Immature natural killer cell (primary cell): ENCODE results near the gene NOXO1. TPM values are rescaled to one million over a fixed set of nuclear protein-coding genes. Genes with fewer than 3 reads are reported as not detected.
"Not testable (repeated sequence)": the region's sequence is repeated elsewhere in the genome, so short reads cannot be mapped to it uniquely, and the experiment has no call there.

Experiments used
- DNase-seq, 3 donors: peaks; one replicate each; pipeline ENCODE4 v3.0.0; 2022; ENCODE audit warnings: mixed read lengths in 1 of 3
- H3K27ac Mint-ChIP-seq, 6 donors: one replicate each; pipeline ENCODE4 v1.8.0; 2020; ENCODE audit warnings: mixed read lengths in 6 of 6, mild to moderate bottlenecking in 5 of 6, inconsistent platforms in 4 of 6, moderate library complexity in 3 of 6
- H3K27me3 Mint-ChIP-seq, 3 donors: one replicate each; pipeline ENCODE4 v1.8.0; 2020 to 2021; ENCODE audit warnings: low read depth in 3 of 3, mild to moderate bottlenecking in 3 of 3, mixed read lengths in 3 of 3, moderate library complexity in 3 of 3, inconsistent platforms in 1 of 3
- H3K36me3 Mint-ChIP-seq, 3 donors: one replicate each; pipeline ENCODE4 v1.8.0; 2020; ENCODE audit warnings: mixed read lengths in 3 of 3, inconsistent platforms in 2 of 3, mild to moderate bottlenecking in 2 of 3
- H3K4me1 Mint-ChIP-seq, 2 donors: one replicate each; pipeline ENCODE4 v1.8.0; 2020; ENCODE audit warnings: inconsistent platforms in 2 of 2, mild to moderate bottlenecking in 2 of 2, mixed read lengths in 2 of 2, moderate library complexity in 1 of 2
- H3K4me3 Mint-ChIP-seq, 5 donors: one replicate each; pipeline ENCODE4 v1.8.0; 2020; ENCODE audit warnings: mild to moderate bottlenecking in 5 of 5, mixed read lengths in 5 of 5, inconsistent platforms in 3 of 5, moderate library complexity in 3 of 5
- H3K9me3 Mint-ChIP-seq, 6 donors: one replicate each; pipeline ENCODE4 v1.8.0; 2020; ENCODE audit warnings: mild to moderate bottlenecking in 6 of 6, mixed read lengths in 6 of 6, inconsistent platforms in 4 of 6, moderate library complexity in 3 of 6
- polyA plus RNA-seq, 3 donors: library from polyadenylated mRNA; unstranded; fragments of 300-500 nt; fragmentation: Illumina TruSeq; gene quantifications; one replicate each; pipeline ENCODE4 v1.2.3, GENCODE V29; 2021

NOXO1 gene
- polyA plus RNA-seq, 3 donors from 2014 or later = 0.17 TPM; not detected in 2

DNA sequence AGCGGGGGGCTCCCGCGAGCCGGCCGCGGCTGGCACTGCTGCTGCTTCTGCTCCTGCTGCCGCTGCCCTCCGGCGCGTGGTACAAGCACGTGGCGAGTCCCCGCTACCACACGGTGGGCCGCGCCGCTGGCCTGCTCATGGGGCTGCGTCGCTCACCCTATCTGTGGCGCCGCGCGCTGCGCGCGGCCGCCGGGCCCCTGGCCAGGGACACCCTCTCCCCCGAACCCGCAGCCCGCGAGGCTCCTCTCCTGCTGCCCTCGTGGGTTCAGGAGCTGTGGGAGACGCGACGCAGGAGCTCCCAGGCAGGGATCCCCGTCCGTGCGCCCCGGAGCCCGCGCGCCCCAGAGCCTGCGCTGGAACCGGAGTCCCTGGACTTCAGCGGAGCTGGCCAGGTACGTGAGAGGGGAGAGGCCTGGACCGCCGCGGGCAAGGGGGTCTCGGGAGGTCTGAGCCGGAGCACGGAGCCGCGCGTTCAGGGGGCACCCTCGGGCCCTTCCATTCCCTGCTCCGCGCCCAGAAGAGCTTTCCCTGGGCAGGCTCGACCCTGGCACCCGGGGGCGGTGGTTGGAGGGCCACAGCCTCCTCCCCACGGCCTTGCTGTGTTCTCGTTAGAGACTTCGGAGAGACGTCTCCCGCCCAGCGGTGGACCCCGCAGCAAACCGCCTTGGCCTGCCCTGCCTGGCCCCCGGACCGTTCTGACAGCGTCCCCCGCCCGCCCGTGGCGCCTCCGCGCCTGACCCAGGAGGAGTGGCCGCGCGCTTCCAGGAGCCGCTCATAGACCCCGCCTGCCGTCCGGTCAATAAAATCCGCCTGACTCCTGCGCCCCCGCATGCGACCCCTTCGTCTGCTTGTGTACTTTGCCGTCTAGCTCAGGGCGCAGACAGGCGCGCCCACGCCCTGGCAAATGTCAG is 38.9 kb upstream of the NOXO1 start:
- DNase-seq = no peak
- Mint-ChIP-seq H3K4me3 (no peak overlapping the region), H3K27ac (no peak overlapping the region)

GRCh38 chr16:2019518-2019920 is 38.2 kb upstream of the NOXO1 start, which contains the start of gene NPW:
TSS of gene NPW (plus strand) at chr16:2019785.
- Mint-ChIP-seq H3K36me3 (no peaks in the 10 kb centered on the region), H3K27me3 (peaks cover 10 to 13% (median 11%) of the 10 kb centered on the region in 3 donors), H3K27ac (no peak within 1 kb of the TSS), H3K4me1 (peaks cover 13 to 15% of the 10 kb centered on the region in 2 donors), H3K9me3 (no peaks in the 10 kb centered on the region), H3K4me3 (no peak within 1 kb of the TSS)
- no peak for DNase-seq

More for the DNA sequence above, 38.9 kb upstream of the NOXO1 start:
- Mint-ChIP-seq H3K36me3 (no peaks in the 10 kb centered on the region), H3K9me3 (no peaks in the 10 kb centered on the region), H3K27me3 (peaks cover 10 to 13% (median 11%) of the 10 kb centered on the region in 3 donors), H3K4me1 (peaks cover 15% of the 10 kb centered on the region in 2 donors)

GRCh38 chr16:2016407-2016922 is 35.2 kb upstream of the NOXO1 start:
- H3K9me3 Mint-ChIP-seq = no peaks in the 10 kb centered on the region
- no peak overlapping the region for H3K27ac Mint-ChIP-seq
- no peaks in the 10 kb centered on the region for H3K36me3 Mint-ChIP-seq
- H3K27me3 Mint-ChIP-seq = peaks cover 5 to 7% (median 6%) of the 10 kb centered on the region in 3 donors
- no peak for DNase-seq
- H3K4me3 Mint-ChIP-seq = no peak overlapping the region
- H3K4me1 Mint-ChIP-seq = no peaks in the 10 kb centered on the region

- Mint-ChIP-seq H3K27ac (no peak overlapping the region), H3K4me3 (no peak overlapping the region), H3K9me3 (no peaks in the 10 kb centered on the region), H3K36me3 (no peaks in the 10 kb centered on the region), H3K27me3 (peaks cover 3 to 7% (median 6%) of the 10 kb centered on the region in 3 donors), H3K4me1 (no peaks in the 10 kb centered on the region)
- no peak for DNase-seq
Measured at GRCh38 chr16:2015947-2016208, 34.6 kb upstream of the NOXO1 start.

- Mint-ChIP-seq H3K27ac (no peak overlapping the region), H3K4me3 (no peak overlapping the region), H3K4me1 (peaks cover 1 to 2% of the 10 kb centered on the region in 2 donors), H3K27me3 (peaks cover 3 to 7% (median 4%) of the 10 kb centered on the region in 3 donors), H3K36me3 (no peaks in the 10 kb centered on the region), H3K9me3 (no peaks in the 10 kb centered on the region)
- DNase-seq = no peak
Measured at GRCh38 chr16:2015117-2015946, 34.1 kb upstream of the NOXO1 start.

GRCh38 chr16:2013527-2013926 is 32.3 kb upstream of the NOXO1 start:
- DNase-seq = no peak
- Mint-ChIP-seq H3K9me3 (no peaks in the 10 kb centered on the region), H3K27ac (no peak overlapping the region), H3K4me3 (no peak overlapping the region), H3K4me1 (peaks cover 12 to 13% of the 10 kb centered on the region in 2 donors), H3K36me3 (no peaks in the 10 kb centered on the region), H3K27me3 (peaks cover 0 to 7% (median 2%) of the 10 kb centered on the region in 3 donors)

- H3K27me3 Mint-ChIP-seq, H3K27ac Mint-ChIP-seq, H3K4me3 Mint-ChIP-seq, H3K36me3 Mint-ChIP-seq, DNase-seq, H3K9me3 Mint-ChIP-seq: not testable (repeated sequence)
- peaks cover 27% of the 10 kb centered on the region in 2 donors for H3K4me1 Mint-ChIP-seq
Measured at GRCh38 chr16:2011726-2012125, 30.5 kb upstream of the NOXO1 start.

DNA sequence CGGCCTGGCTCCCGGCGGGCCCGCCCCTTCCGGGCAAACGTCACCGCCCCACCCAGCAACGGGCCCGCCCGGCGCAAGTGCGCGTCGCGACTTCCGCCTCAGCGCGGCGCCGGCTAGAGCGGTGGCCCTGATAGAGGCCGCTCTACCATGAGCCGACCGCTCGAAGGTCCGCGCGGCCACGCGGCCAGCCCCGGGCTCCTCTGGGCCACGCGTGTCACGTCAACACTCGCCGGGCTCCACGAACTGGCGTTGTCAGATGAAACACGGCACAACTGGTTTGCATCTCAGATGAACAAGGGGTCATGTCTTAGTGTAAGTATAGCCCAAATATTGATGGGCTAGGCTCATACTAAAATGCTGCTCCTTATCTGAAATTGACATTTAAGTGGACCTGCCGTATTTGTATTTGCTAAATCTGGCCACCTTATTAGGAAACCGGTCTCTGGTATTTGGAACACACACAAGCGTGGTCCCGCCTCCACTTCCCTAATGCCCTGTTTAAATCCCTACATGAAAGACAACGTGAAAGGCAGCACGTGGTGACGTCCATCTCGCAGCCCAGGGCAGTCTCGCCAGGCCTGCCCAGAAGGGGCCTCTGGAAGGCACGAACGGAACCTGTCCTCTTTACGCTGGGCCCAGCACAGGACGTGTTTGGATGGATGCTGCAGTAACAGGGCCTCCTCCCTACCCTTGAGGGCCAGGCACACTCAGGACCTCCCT is 28.7 kb upstream of the NOXO1 start, which contains the start of gene ZNF598:
ZNF598 (minus strand) TSS at position 31 of the 720 bp plus-strand sequence.
- Mint-ChIP-seq H3K4me1 (peaks cover 31 to 32% of the 10 kb centered on the region in 2 donors), H3K27me3 (peaks cover 0 to 4% (median 0%) of the 10 kb centered on the region in 3 donors), H3K9me3 (no peaks in the 10 kb centered on the region), H3K4me3 (peak within 1 kb of the TSS; percentile 89 to 92 (median 91)), H3K36me3 (no peaks in the 10 kb centered on the region), H3K27ac (peak within 1 kb of the TSS; percentile 92 to 98 (median 96))
- peak; percentile 81 to 84 (median 84) for DNase-seq

GRCh38 chr16:2009164-2009711 is 28.0 kb upstream of the NOXO1 start:
- no peaks in the 10 kb centered on the region for H3K36me3 Mint-ChIP-seq
- no peak for DNase-seq

DNA sequence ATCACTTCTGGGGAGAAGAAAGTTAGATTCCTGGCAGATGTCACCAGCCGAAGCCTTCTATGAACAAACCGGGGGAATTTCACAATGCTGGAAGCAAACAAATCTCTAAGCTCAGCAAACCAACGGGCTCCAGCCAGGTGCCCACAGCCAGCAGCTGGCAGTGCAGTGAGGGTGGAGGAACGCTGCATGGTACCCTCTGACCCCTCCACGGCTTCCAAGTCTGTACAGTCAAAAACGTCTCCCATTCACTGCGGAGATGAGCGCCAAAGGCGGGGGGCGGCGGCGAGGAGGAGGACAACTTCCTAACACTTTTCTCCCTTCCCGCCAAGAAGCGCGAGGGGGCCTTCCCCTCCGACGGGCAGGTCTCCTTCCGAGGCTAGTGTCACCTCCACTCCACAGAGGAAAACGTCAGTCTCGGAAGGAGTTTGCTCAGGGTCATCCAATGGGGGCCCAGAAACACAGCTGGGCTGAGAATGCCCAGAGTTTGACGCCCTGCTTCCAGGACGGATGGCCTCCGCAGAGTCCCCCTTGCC is 27.4 kb upstream of the NOXO1 start:
- Mint-ChIP-seq H3K4me3 (peak overlapping the region; percentile 80 to 87 (median 83)), H3K9me3 (no peaks in the 10 kb centered on the region), H3K36me3 (no peaks in the 10 kb centered on the region), H3K27ac (peak overlapping the region; percentile 80 to 95 (median 87)), H3K4me1 (peaks cover 31 to 35% of the 10 kb centered on the region in 2 donors), H3K27me3 (peaks cover 0 to 4% (median 0%) of the 10 kb centered on the region in 3 donors)
- DNase-seq = no peak

More at GRCh38 chr16:2009164-2009711, 28.0 kb upstream of the NOXO1 start:
- peak overlapping the region; percentile 80 to 87 (median 83) for H3K4me3 Mint-ChIP-seq
- peaks cover 31 to 32% of the 10 kb centered on the region in 2 donors for H3K4me1 Mint-ChIP-seq
- H3K27ac Mint-ChIP-seq = peak overlapping the region; percentile 80 to 98 (median 88)
- peaks cover 0 to 4% (median 0%) of the 10 kb centered on the region in 3 donors for H3K27me3 Mint-ChIP-seq
- no peaks in the 10 kb centered on the region for H3K9me3 Mint-ChIP-seq

- Mint-ChIP-seq H3K9me3 (no peaks in the 10 kb centered on the region), H3K36me3 (no peaks in the 10 kb centered on the region), H3K4me3 (peak overlapping the region; percentile 80 to 87 (median 83)), H3K27me3 (peaks cover 0 to 4% (median 0%) of the 10 kb centered on the region in 3 donors), H3K4me1 (peaks cover 31 to 35% of the 10 kb centered on the region in 2 donors), H3K27ac (peak overlapping the region; percentile 80 to 95 (median 87))
- no peak for DNase-seq
Measured at GRCh38 chr16:2008009-2008526, 26.8 kb upstream of the NOXO1 start.

- H3K4me3 Mint-ChIP-seq = peak overlapping the region; percentile 80 to 87 (median 83)
- peak overlapping the region in 5 of 6 donors; percentile 68 to 95 (median 89) for H3K27ac Mint-ChIP-seq
- H3K36me3 Mint-ChIP-seq = no peaks in the 10 kb centered on the region
- no peak for DNase-seq
- H3K9me3 Mint-ChIP-seq = no peaks in the 10 kb centered on the region
- peaks cover 0 to 4% (median 0%) of the 10 kb centered on the region in 3 donors for H3K27me3 Mint-ChIP-seq
- peaks cover 31 to 37% of the 10 kb centered on the region in 2 donors for H3K4me1 Mint-ChIP-seq
Measured at GRCh38 chr16:2007081-2007836, 26.0 kb upstream of the NOXO1 start.
